Ovary (tissue), 3 donors: ENCODE measurements around the gene ENOPH1.

Experiments
- CTCF ChIP-seq, 3 donors: fragments of 450-650 bp in 2 of 3; fragments of 200-600 bp in 1 of 3; IDR thresholded peaks; one replicate each; pipeline versions ENCODE4 v1.5.1 to v1.8.0; 2016 to 2022; ENCODE audit warnings: antibody characterized with exemption in 3 of 3, mild to moderate bottlenecking in 1 of 3
- EP300 ChIP-seq: sonication (generic); formaldehyde crosslinking; IDR thresholded peaks from one replicate; pipeline ENCODE4 v1.6.1; 2017; ENCODE audit warnings: antibody characterized with exemption
- POLR2A ChIP-seq: fragments of 450-650 bp; IDR thresholded peaks from one replicate; pipeline ENCODE4 v1.6.1; 2017; ENCODE audit warnings: antibody characterized with exemption, mild to moderate bottlenecking, moderate library complexity
- donor health status: DM: no; HTN: no; CAD: no.

GRCh38 chr4:82501154-82501442 is 70.7 kb downstream of the ENOPH1 start:
- TF ChIP-seq CTCF (IDR thresholded peaks at IDR 0.05), result no peak
- TF ChIP-seq EP300, result no peak
- TF ChIP-seq POLR2A, result no peak
